Measurements from ENCODE around the gene SPEF2. TPM values are rescaled to one million over a fixed set of nuclear protein-coding genes. Genes with fewer than 3 reads are reported as not detected.

Gene SPEF2
- total RNA-seq, 1 donor from 2014 or later: 15.1 TPM

GRCh38 chr5:35821513-35821912 is 203.8 kb downstream of the SPEF2 start:
- no peaks in the 10 kb centered on the region for H3K36me3 Mint-ChIP-seq
- DNase-seq (ENCODE audit: extremely low spot score, unreplicated experiment): no peak
- TF ChIP-seq CTCF (conservative IDR thresholded peaks at IDR 0.05): no peak
- H3K4me3 Mint-ChIP-seq: no peak overlapping the region
- H3K27me3 Mint-ChIP-seq: no peaks in the 10 kb centered on the region
- no peak overlapping the region for H3K27ac Mint-ChIP-seq
- H3K4me1 Mint-ChIP-seq (ENCODE audit: unreplicated experiment): no peaks in the 10 kb centered on the region
- H3K9me3 Mint-ChIP-seq: no peaks in the 10 kb centered on the region

GRCh38 chr5:35822511-35822910 is 204.8 kb downstream of the SPEF2 start:
- Mint-ChIP-seq H3K4me3 (no peak overlapping the region), H3K36me3 (no peaks in the 10 kb centered on the region), H3K4me1 (ENCODE audit: unreplicated experiment) (no peaks in the 10 kb centered on the region), H3K27ac (no peak overlapping the region), H3K27me3 (no peaks in the 10 kb centered on the region), H3K9me3 (no peaks in the 10 kb centered on the region)
- no peak for DNase-seq (ENCODE audit: extremely low spot score, unreplicated experiment)
- TF ChIP-seq CTCF (conservative IDR thresholded peaks at IDR 0.05): no peak

GRCh38 chr5:35823347-35824098 is 205.9 kb downstream of the SPEF2 start:
- no peaks in the 10 kb centered on the region for H3K27me3 Mint-ChIP-seq
- H3K4me3 Mint-ChIP-seq: no peak overlapping the region

GRCh38 chr5:35826056-35826455 is 208.4 kb downstream of the SPEF2 start:
- TF ChIP-seq CTCF (conservative IDR thresholded peaks at IDR 0.05): no peak
- Mint-ChIP-seq H3K9me3 (no peaks in the 10 kb centered on the region), H3K4me3 (no peak overlapping the region), H3K4me1 (ENCODE audit: unreplicated experiment) (no peaks in the 10 kb centered on the region), H3K27ac (no peak overlapping the region), H3K36me3 (no peaks in the 10 kb centered on the region), H3K27me3 (peaks cover 3% of the 10 kb centered on the region)
- DNase-seq (ENCODE audit: extremely low spot score, unreplicated experiment): no peak

More at GRCh38 chr5:35823347-35824098, 205.9 kb downstream of the SPEF2 start:
- H3K36me3 Mint-ChIP-seq: no peaks in the 10 kb centered on the region
- H3K4me1 Mint-ChIP-seq (ENCODE audit: unreplicated experiment): no peaks in the 10 kb centered on the region
- DNase-seq (ENCODE audit: extremely low spot score, unreplicated experiment): no peak
- no peak overlapping the region for H3K27ac Mint-ChIP-seq
- H3K9me3 Mint-ChIP-seq: no peaks in the 10 kb centered on the region
- TF ChIP-seq CTCF (conservative IDR thresholded peaks at IDR 0.05): no peak

- Mint-ChIP-seq H3K9me3 (no peaks in the 10 kb centered on the region), H3K36me3 (no peaks in the 10 kb centered on the region), H3K4me1 (ENCODE audit: unreplicated experiment) (no peaks in the 10 kb centered on the region), H3K27ac (no peak overlapping the region), H3K4me3 (no peak overlapping the region), H3K27me3 (peaks cover 8% of the 10 kb centered on the region)
- DNase-seq (ENCODE audit: extremely low spot score, unreplicated experiment): no peak
- no peak for TF ChIP-seq CTCF (conservative IDR thresholded peaks at IDR 0.05)
Measured at GRCh38 chr5:35826554-35826953, 208.9 kb downstream of the SPEF2 start.

Measured in type B pancreatic cell (in vitro differentiated cells).